ENCODE measurements around the gene MLANA. TPM values are rescaled to one million over a fixed set of nuclear protein-coding genes. Genes with fewer than 3 reads are reported as not detected.

The MLANA gene
- total RNA-seq, 1 donor from 2014 or later: not detected

DNA sequence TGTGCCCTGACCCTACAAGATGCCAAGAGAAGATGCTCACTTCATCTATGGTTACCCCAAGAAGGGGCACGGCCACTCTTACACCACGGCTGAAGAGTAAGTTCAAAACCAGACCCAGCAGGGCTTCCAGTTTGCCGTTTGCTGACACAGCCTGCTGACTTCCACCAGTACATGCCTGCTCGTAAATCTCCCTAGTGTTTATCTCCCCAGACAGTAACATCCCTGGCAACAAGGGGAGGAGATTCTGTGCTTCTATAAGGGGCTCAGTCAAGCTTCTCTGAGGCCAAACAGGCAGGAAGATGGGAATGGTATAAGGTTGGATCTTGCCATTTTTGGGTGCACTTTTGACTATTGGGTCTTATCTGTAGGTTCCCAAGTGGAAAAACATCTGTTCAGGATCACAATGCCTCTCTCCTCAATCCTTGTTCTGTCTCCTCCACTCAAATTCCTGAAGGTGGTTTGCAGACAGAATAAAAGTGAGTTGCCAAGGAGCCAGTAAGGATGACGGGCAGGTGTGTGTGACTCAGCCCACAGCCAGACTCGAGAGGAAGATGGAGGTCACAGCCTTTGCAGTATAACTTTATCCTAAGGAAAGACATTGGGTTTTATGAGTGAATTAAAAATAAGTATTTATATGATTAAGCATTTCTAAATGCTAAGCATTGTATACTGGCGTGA, 1.9 kb downstream of the MLANA start:
- Histone ChIP-seq H3K9me3 (no peaks in the 10 kb centered on the region), H3K27ac (no peak overlapping the region), H3K4me1 (no peaks in the 10 kb centered on the region), H3K4me3 (no peak overlapping the region), H3K36me3 (no peaks in the 10 kb centered on the region), H3K27me3 (no peaks in the 10 kb centered on the region)
- no peak for TF ChIP-seq CTCF (IDR thresholded peaks at IDR 0.05)
- ATAC-seq (no peak), DNase-seq (no peak)
- intact Hi-C loops (cut with DNase I): no loop called here

- ATAC-seq: no peak
- TF ChIP-seq CTCF (IDR thresholded peaks at IDR 0.05): no peak
- Histone ChIP-seq H3K4me3 (no peak overlapping the region), H3K4me1 (no peaks in the 10 kb centered on the region), H3K27me3 (no peaks in the 10 kb centered on the region), H3K9me3 (no peaks in the 10 kb centered on the region), H3K27ac (no peak overlapping the region), H3K36me3 (no peaks in the 10 kb centered on the region)
- intact Hi-C loops (cut with DNase I): no loop called here
- no peak for DNase-seq
These were observed 2.4 kb downstream of the MLANA start for GRCh38 chr9:5893134-5893505.

- no peaks in the 10 kb centered on the region for H3K4me1 ChIP-seq
- no peaks in the 10 kb centered on the region for H3K9me3 ChIP-seq
- intact Hi-C loops (cut with DNase I): no loop called here
- no peak overlapping the region for H3K27ac ChIP-seq
- no peaks in the 10 kb centered on the region for H3K36me3 ChIP-seq
- DNase-seq (no peak), ATAC-seq (no peak)
- TF ChIP-seq CTCF (IDR thresholded peaks at IDR 0.05): no peak
- no peak overlapping the region for H3K4me3 ChIP-seq
- H3K27me3 ChIP-seq: no peaks in the 10 kb centered on the region
These were observed 3.0 kb downstream of the MLANA start for GRCh38 chr9:5893591-5894236.

DNA sequence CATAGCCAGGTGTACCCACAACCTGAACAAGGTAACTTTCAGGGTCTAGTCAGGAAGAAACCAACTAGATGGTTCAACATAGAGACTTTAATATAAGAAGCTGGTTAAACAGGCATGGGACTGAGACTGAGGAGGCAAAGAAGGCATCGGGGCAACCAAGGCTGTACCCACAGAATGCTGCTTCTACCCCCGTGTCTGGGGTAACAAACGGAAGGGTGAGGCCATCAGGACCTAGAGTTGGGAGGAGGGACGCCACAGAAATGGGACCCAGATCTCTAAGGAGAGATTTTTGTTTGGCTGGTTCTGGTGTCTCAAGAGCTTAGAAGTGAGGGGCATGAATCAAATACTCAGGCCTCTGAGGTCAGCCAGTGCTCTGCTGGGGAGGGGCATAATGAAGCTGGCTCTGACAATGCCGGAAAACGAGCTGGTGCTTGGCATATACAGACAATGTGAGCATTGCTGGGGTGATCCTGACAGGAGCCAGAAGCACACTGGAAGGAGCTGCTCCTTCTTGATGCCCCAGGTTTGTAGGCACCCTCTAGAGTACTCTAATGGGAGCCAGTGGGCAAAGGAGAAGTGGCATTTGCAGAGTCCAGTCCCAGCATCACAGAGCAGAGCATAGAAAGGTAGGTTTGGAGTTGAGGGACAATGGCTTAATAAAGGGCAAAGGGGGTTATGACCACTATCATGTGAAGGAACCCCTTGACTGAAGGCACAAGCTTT, 3.7 kb downstream of the MLANA start:
- no peak for TF ChIP-seq CTCF (IDR thresholded peaks at IDR 0.05)
- Histone ChIP-seq H3K9me3 (no peaks in the 10 kb centered on the region), H3K4me1 (no peaks in the 10 kb centered on the region), H3K27me3 (no peaks in the 10 kb centered on the region), H3K4me3 (no peak overlapping the region), H3K27ac (no peak overlapping the region), H3K36me3 (no peaks in the 10 kb centered on the region)
- intact Hi-C loops (cut with DNase I): no loop called here
- ATAC-seq (no peak), DNase-seq (no peak)

- no peaks in the 10 kb centered on the region for H3K36me3 ChIP-seq
- ATAC-seq: peak; percentile 20
- no peaks in the 10 kb centered on the region for H3K27me3 ChIP-seq
- intact Hi-C loops (cut with DNase I): no loop called here
- no peaks in the 10 kb centered on the region for H3K9me3 ChIP-seq
- DNase-seq: no peak
- no peak for TF ChIP-seq CTCF (IDR thresholded peaks at IDR 0.05)
- no peak overlapping the region for H3K27ac ChIP-seq
- no peak overlapping the region for H3K4me3 ChIP-seq
- H3K4me1 ChIP-seq: no peaks in the 10 kb centered on the region
These were observed 5.1 kb downstream of the MLANA start for GRCh38 chr9:5895782-5896181.
